ENCODE results near the gene FAM162A. TPM values are rescaled to one million over a fixed set of nuclear protein-coding genes. Genes with fewer than 3 reads are reported as not detected.

Gene FAM162A
- total and polyA plus RNA-seq, 9 of the 15 experiments (the other 6 are each of a cell fraction or from before 2014, with no cell fraction given) = 37.5 to 211 (median 101) TPM

- TF ChIP-seq, protein P1, sequence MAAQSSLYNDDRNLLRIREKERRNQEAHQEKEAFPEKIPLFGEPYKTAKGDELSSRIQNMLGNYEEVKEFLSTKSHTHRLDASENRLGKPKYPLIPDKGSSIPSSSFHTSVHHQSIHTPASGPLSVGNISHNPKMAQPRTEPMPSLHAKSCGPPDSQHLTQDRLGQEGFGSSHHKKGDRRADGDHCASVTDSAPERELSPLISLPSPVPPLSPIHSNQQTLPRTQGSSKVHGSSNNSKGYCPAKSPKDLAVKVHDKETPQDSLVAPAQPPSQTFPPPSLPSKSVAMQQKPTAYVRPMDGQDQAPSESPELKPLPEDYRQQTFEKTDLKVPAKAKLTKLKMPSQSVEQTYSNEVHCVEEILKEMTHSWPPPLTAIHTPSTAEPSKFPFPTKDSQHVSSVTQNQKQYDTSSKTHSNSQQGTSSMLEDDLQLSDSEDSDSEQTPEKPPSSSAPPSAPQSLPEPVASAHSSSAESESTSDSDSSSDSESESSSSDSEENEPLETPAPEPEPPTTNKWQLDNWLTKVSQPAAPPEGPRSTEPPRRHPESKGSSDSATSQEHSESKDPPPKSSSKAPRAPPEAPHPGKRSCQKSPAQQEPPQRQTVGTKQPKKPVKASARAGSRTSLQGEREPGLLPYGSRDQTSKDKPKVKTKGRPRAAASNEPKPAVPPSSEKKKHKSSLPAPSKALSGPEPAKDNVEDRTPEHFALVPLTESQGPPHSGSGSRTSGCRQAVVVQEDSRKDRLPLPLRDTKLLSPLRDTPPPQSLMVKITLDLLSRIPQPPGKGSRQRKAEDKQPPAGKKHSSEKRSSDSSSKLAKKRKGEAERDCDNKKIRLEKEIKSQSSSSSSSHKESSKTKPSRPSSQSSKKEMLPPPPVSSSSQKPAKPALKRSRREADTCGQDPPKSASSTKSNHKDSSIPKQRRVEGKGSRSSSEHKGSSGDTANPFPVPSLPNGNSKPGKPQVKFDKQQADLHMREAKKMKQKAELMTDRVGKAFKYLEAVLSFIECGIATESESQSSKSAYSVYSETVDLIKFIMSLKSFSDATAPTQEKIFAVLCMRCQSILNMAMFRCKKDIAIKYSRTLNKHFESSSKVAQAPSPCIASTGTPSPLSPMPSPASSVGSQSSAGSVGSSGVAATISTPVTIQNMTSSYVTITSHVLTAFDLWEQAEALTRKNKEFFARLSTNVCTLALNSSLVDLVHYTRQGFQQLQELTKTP (IDR thresholded peaks at IDR 0.05; ENCODE audit: low read depth in 1 of 2, partially characterized antibody in 2 of 2) = peak in 1 of 2 experiments; percentile 35
- TF ChIP-seq YY1 (IDR thresholded peaks at IDR 0.05; ENCODE audit: borderline replicate concordance in 1 of 3, control insufficient read depth in 1 of 3, extremely low read depth in 1 of 3, insufficient read depth in 3 of 3, insufficient read length in 1 of 3, insufficient replicate concordance in 2 of 3, low read depth in 1 of 3, low read length in 2 of 3) (peak; percentile 91 to 98 (median 96)), SIN3B (IDR thresholded peaks at IDR 0.05; ENCODE audit: low read depth) (peak; percentile 98), PHF20 (IDR thresholded peaks at IDR 0.05; ENCODE audit: partially characterized antibody) (peak; percentile 95), ATF7 (IDR thresholded peaks at IDR 0.05) (peak; percentile 34), MXI1 (IDR thresholded peaks at IDR 0.05; ENCODE audit: low read depth, low read length) (peak; percentile 81; the same call in 1 of the 2 replicates), HDAC3 (IDR thresholded peaks at IDR 0.05; ENCODE audit: borderline replicate concordance, partially characterized antibody) (peak; percentile 46), ZFP91 (CRISPR knock-in tag; IDR thresholded peaks at IDR 0.05) (no peak)
Measured at GRCh38 chr3:122382888-122383666, 905 bp upstream of the FAM162A start, which contains the start of gene MIX23 (continued).

All from K562 (cell line).